ENCODE results near the gene KCNAB3. TPM values are rescaled to one million over a fixed set of nuclear protein-coding genes. Genes with fewer than 3 reads are reported as not detected.

Gene KCNAB3
- total and polyA plus RNA-seq, 4 donors: 0.23 to 0.67 (median 0.42) TPM

DNA sequence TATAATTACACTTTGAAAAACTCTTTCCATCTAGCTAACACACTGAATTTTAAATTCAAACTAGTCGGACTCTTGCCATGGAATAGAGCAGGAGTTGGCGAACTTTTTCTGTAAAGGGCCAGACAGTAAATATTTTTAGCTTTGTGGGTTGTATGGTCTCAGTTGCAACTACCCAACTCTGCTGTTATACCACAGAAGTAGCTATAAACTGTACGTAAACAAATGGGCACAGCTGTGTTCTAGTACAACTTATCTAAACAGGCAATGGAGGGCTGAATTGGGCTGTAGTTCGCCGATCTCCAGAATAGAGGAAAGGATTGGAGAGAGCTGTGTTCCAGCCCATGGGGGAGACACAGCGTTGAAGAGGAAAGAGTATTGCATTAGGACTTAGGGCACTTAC, 11.1 kb upstream of the KCNAB3 start (continued):
- TF ChIP-seq REST (IDR thresholded peaks at IDR 0.05): no peak

GRCh38 chr17:7940034-7940433, 10.4 kb upstream of the KCNAB3 start:
- Histone ChIP-seq H3K27ac (ENCODE audit: low read depth in 1 of 2, low read length in 2 of 2) (no peak overlapping the region), H3K9me3 (ENCODE audit: control insufficient read depth in 4 of 4, low read length in 3 of 4) (no peaks in the 10 kb centered on the region), H3K36me3 (ENCODE audit: control insufficient read depth in 4 of 4, insufficient read depth in 3 of 4, low read depth in 1 of 4, low read length in 3 of 4) (peaks cover 5 to 53% (median 40%) of the 10 kb centered on the region in 4 donors), H3K9ac (ENCODE audit: low read depth in 1 of 2, low read length in 2 of 2) (no peak overlapping the region), H3K27me3 (ENCODE audit: control insufficient read depth in 4 of 4, insufficient read depth in 4 of 4, low read length in 3 of 4) (no peaks in the 10 kb centered on the region), H3K4me1 (ENCODE audit: control insufficient read depth in 4 of 4, insufficient read depth in 4 of 4, low read length in 3 of 4) (no peaks in the 10 kb centered on the region), H3K4me3 (ENCODE audit: low read depth in 1 of 3, low read length in 3 of 3) (no peak overlapping the region)
- TF ChIP-seq, protein P1, sequence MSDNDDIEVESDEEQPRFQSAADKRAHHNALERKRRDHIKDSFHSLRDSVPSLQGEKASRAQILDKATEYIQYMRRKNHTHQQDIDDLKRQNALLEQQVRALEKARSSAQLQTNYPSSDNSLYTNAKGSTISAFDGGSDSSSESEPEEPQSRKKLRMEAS (IDR thresholded peaks at IDR 0.05): no peak
- no peak for TF ChIP-seq ATF3 (IDR thresholded peaks at IDR 0.05)
- TF ChIP-seq CTCF (IDR thresholded peaks at IDR 0.05; ENCODE audit: low read depth, low read length, missing input control): no peak
- TF ChIP-seq JUND (IDR thresholded peaks at IDR 0.05): no peak
- TF ChIP-seq FOXA1 (IDR thresholded peaks at IDR 0.05): no peak
- TF ChIP-seq YY1 (IDR thresholded peaks at IDR 0.05): no peak
- TF ChIP-seq EGR1 (IDR thresholded peaks at IDR 0.05; ENCODE audit: low read depth in 2 of 2): no peak
- TF ChIP-seq RXRA (IDR thresholded peaks at IDR 0.05): no peak
- no peak for TF ChIP-seq HNF4G (IDR thresholded peaks at IDR 0.05)
- TF ChIP-seq TAF1 (conservative IDR thresholded peaks at IDR 0.05): no peak
- no peak for TF ChIP-seq HNF4A (conservative IDR thresholded peaks at IDR 0.05)
- no peak for DNase-seq (ENCODE audit: low spot score)
- WGBS: 96% methylated on average over 4 of the region's 4 CpGs

DNA sequence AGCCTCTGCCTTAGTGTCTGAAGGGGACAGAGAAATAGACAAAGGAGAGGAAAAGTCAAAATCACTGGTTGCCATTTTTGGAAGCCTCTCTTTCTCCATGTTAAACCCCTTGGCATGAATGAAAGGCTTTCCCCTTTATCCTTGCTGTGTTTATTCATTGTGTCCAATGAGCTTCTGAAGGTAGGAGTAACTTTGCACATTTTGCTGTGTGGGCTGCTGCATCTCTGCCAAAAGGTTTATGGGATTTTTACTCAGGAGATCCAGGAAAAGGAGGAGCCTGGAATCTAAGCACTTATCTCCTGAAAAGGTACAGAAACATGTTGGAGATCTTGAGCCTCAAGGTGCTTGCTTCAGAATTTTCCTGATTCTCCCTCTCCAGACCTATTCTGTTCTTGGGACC, 6.2 kb upstream of the KCNAB3 start:
- Histone ChIP-seq H3K36me3 (ENCODE audit: control insufficient read depth in 4 of 4, insufficient read depth in 3 of 4, low read depth in 1 of 4, low read length in 3 of 4) (peaks cover 0 to 30% (median 22%) of the 10 kb centered on the region in 4 donors), H3K4me3 (ENCODE audit: low read depth in 1 of 3, low read length in 3 of 3) (no peak overlapping the region), H3K27ac (ENCODE audit: low read depth in 1 of 2, low read length in 2 of 2) (no peak overlapping the region), H3K27me3 (ENCODE audit: control insufficient read depth in 4 of 4, insufficient read depth in 4 of 4, low read length in 3 of 4) (no peaks in the 10 kb centered on the region), H3K4me1 (ENCODE audit: control insufficient read depth in 4 of 4, insufficient read depth in 4 of 4, low read length in 3 of 4) (peaks cover 5 to 26% (median 16%) of the 10 kb centered on the region in 4 donors), H3K9ac (ENCODE audit: low read depth in 1 of 2, low read length in 2 of 2) (no peak overlapping the region), H3K9me3 (ENCODE audit: control insufficient read depth in 4 of 4, low read length in 3 of 4) (no peaks in the 10 kb centered on the region)
- no peak for DNase-seq (ENCODE audit: low spot score)
- TF ChIP-seq REST (IDR thresholded peaks at IDR 0.05) (no peak), JUND (IDR thresholded peaks at IDR 0.05) (no peak), SP1 (IDR thresholded peaks at IDR 0.05) (no peak), ATF3 (IDR thresholded peaks at IDR 0.05) (no peak), NR2F2 (IDR thresholded peaks at IDR 0.05) (no peak), RAD21 (IDR thresholded peaks at IDR 0.05) (no peak), GABPA (IDR thresholded peaks at IDR 0.05 in 1 of 2, conservative IDR thresholded peaks at IDR 0.05 in 1 of 2) (no peak), YY1 (IDR thresholded peaks at IDR 0.05) (no peak), FOXA2 (IDR thresholded peaks at IDR 0.05) (no peak), RXRA (IDR thresholded peaks at IDR 0.05) (no peak), EGR1 (IDR thresholded peaks at IDR 0.05; ENCODE audit: low read depth in 2 of 2) (no peak), TAF1 (conservative IDR thresholded peaks at IDR 0.05) (no peak), ZBTB33 (IDR thresholded peaks at IDR 0.05) (no peak), FOXA1 (IDR thresholded peaks at IDR 0.05) (no peak), HNF4A (conservative IDR thresholded peaks at IDR 0.05) (no peak)
- TF ChIP-seq, protein P1 (IDR thresholded peaks at IDR 0.05): no peak

Measured in liver (tissue), 9 donors.